OCI-M1 (cell line): ENCODE data around the gene SPOUT1.
A peak's percentile ranks its signal among the peaks of the same experiment; 100 is the strongest.

Experiments used
- DNase-seq: peaks from one replicate; lab custom pipeline; 2025; lab: John Stamatoyannopoulos, UW

SPOUT1 gene

GRCh38 chr9:128771745-128772519 lies 57.7 kb downstream of the SPOUT1 start, which contains the start of gene ZER1:
Gene ZER1, minus strand, starts transcription at chr9:128771927. Its CDS starts 16,362 bp downstream, at chr9:128755565.
- peak; percentile 94 for DNase-seq

- DNase-seq = peak; percentile 56
Measured at GRCh38 chr9:128771094-128771721, 58.4 kb downstream of the SPOUT1 start.

- no peak for DNase-seq
Measured at GRCh38 chr9:128770286-128771030, 59.1 kb downstream of the SPOUT1 start.
